GM06990 (cell line): ENCODE data around the gene SLC16A2.

Experiments used
- DNase-seq: peaks from one replicate; pipeline ENCODE4 v3.0.0-alpha.2; 2011; ENCODE audit not compliant: insufficient read length; ENCODE audit errors: extremely low read depth
- H3K27me3 ChIP-seq: replicated peaks from 2 replicates; pipeline ENCODE4 v1.6.0; 2011; ENCODE audit warnings: low read length; ENCODE audit not compliant: control insufficient read depth, insufficient read depth
- H3K36me3 ChIP-seq: 2 replicates; pipeline ENCODE4 v1.5.1; 2011; ENCODE audit warnings: low read length; ENCODE audit not compliant: control insufficient read depth, insufficient read depth
- H3K4me3 ChIP-seq: replicated peaks from 2 replicates; pipeline ENCODE4 v1.5.1; 2011; ENCODE audit warnings: low read depth, mild to moderate bottlenecking, control low read depth, low read length
- TF ChIP-seq, protein P1 (sequence below): IDR thresholded peaks from 2 replicates; pipeline ENCODE4 v1.5.1; 2011; ENCODE audit warnings: low read length, control low read depth, mild to moderate bottlenecking, inconsistent platforms; ENCODE audit not compliant: insufficient read depth, poor library complexity, severe bottlenecking

The SLC16A2 gene

DNA sequence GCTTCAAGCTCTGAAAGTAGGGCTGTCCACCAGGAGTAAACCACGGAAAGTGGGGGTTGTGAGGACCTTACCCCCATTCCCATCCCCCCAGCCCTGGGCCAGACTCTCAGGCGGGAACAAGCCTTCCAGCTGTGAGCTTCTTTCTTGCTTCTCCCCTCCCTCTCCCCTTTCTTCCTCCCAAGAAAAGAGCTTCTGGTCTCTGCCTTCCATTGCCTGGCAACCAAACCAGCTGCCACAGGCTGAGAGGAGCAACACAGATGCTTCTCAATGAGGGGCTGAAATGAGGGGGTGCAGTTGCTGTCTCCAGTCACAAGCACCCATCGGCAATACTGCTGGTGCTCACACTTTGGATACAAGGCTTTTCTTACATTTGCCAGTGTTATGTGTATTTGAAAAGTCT lies 72.5 kb downstream of the SLC16A2 start:
- H3K36me3 ChIP-seq, result no peaks in the 10 kb centered on the region
- TF ChIP-seq, protein P1, sequence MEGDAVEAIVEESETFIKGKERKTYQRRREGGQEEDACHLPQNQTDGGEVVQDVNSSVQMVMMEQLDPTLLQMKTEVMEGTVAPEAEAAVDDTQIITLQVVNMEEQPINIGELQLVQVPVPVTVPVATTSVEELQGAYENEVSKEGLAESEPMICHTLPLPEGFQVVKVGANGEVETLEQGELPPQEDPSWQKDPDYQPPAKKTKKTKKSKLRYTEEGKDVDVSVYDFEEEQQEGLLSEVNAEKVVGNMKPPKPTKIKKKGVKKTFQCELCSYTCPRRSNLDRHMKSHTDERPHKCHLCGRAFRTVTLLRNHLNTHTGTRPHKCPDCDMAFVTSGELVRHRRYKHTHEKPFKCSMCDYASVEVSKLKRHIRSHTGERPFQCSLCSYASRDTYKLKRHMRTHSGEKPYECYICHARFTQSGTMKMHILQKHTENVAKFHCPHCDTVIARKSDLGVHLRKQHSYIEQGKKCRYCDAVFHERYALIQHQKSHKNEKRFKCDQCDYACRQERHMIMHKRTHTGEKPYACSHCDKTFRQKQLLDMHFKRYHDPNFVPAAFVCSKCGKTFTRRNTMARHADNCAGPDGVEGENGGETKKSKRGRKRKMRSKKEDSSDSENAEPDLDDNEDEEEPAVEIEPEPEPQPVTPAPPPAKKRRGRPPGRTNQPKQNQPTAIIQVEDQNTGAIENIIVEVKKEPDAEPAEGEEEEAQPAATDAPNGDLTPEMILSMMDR, result no peak
- H3K4me3 ChIP-seq, result no peak overlapping the region
- H3K27me3 ChIP-seq, result no peaks in the 10 kb centered on the region; the same call in 1 of the 2 replicates
- DNase-seq, result no peak

DNA sequence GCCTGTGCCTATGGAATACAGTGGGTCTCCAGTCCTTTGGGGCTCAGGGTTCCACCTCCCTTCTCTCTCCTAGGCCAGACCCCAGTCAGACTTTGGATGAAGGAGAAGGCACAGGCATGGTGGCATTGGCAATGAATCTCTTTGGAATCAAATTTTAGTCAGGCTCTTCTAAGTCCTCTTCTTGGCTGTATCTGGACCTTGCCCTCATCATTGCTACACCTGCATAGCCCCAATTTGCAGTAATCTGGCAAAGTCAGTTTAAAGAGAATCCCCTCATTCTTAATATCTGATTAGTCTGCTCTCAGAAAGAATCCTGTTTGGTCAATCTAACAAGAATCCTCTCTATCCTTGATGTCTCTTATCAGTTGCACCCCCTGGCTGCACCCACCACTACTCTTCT lies 77.6 kb downstream of the SLC16A2 start:
- Histone ChIP-seq H3K36me3 (no peaks in the 10 kb centered on the region), H3K27me3 (no peaks in the 10 kb centered on the region; the same call in 1 of the 2 replicates), H3K4me3 (no peak overlapping the region)
- no peak for DNase-seq
- TF ChIP-seq, protein P1, result no peak

DNA sequence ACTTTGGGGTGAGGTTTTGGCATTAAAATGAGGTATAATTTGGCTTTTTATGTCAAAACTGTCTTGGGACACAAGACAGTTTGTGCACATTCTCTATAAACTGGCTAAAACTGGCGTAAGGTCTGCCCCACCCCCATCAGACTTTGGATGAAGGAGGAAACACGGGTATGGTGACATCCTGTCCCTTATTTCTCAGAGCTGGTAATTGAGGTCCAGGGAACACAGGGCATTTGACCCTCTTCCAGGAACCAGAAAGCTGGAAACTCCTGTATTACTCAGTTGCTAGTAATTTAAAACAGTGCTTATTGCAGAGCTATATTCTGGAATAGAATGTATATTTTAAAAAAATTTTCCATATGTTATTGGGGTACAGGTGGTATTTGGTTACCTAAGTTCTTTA lies 78.8 kb downstream of the SLC16A2 start:
- Histone ChIP-seq H3K4me3 (no peak overlapping the region), H3K36me3 (no peaks in the 10 kb centered on the region), H3K27me3 (no peaks in the 10 kb centered on the region; the same call in 1 of the 2 replicates)
- DNase-seq, result no peak
- TF ChIP-seq, protein P1, result no peak

DNA sequence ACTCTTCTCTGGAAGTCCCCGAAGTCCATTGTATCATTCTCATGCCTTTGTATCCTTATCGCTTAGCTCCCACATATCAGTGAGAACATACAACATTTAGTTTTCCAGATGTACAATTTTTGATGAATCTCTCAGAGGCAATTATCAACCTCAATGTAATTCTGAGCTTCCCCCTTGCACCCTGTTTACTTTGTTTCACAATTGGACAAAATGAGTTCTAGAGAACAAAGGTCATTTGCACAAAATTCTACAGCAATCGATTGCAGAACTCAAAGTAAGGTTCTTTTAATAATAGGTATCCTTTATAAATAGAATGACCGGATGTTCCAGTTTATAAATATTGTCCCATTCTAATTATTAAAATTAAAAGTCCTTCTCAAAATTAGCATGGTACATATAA lies 79.3 kb downstream of the SLC16A2 start:
- Histone ChIP-seq H3K27me3 (no peaks in the 10 kb centered on the region; the same call in 1 of the 2 replicates), H3K36me3 (no peaks in the 10 kb centered on the region), H3K4me3 (no peak overlapping the region)
- TF ChIP-seq, protein P1, result no peak
- DNase-seq, result no peak

DNA sequence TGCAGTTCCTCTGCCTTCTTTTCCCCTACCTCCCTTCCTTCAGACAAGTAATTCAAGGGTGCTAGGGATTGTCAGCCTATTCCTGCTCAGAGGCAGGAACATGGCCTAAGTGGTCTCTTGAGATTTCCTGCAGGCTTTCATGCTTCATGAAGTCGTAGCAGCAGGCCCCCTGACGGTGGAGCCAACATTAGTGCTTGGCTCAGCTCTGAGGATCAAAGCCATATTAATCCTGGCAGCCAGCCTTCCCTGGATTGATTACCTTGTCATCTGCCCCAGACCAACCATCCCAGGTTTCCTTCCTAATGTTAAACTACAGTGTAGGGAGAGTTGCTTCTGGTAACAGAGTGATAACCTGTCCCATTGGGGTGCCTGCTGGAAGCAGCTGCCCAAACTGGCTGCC lies 84.1 kb downstream of the SLC16A2 start:
- TF ChIP-seq, protein P1, result no peak
- Histone ChIP-seq H3K36me3 (no peaks in the 10 kb centered on the region), H3K27me3 (no peaks in the 10 kb centered on the region), H3K4me3 (no peak overlapping the region)
- DNase-seq, result no peak
